Hepatocyte (in vitro differentiated cells): ENCODE measurements around the gene FSIP1.

Source experiments
- EZH2 ChIP-seq: fragments of 200-600 bp; sonication (generic); IDR thresholded peaks from 2 replicates; pipeline ENCODE4 v1.6.1; 2016; ENCODE audit warnings: antibody characterized with exemption, mild to moderate bottlenecking, borderline replicate concordance
- TF ChIP-seq, protein P1 (sequence below): fragments of 200-600 bp; sonication (generic); IDR thresholded peaks from 2 replicates; pipeline ENCODE4 v1.5.1; 2016; ENCODE audit warnings: antibody characterized with exemption, mild to moderate bottlenecking; ENCODE audit not compliant: poor library complexity

DNA sequence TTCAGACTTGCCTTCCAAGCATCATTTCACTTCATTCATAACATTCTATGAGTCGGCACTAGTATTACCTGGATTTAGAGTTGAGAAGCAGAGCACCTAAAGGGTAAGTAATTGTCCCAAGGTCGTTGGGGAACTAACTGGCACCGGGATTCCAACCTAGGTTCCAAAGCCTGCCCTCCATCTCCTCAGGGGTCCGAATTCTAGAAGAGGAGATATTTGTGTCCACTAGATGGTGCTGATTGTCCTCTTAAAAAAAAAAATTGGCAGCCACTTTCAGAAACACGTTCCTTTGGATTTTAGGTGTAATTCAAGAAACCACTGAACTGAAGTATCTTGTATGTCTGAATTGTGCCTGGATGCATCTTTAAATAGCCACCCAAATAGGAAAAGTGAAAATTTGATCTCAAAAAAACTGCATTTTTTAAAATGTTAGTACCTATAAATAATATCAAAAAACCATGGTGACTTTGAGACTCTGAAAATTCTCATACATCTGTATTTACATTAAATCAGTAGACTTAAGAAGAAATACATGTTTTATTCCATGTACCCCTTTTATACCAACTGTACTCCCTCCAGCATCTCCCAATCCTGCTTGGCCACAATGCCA lies 3.9 kb upstream of the FSIP1 start:
- TF ChIP-seq EZH2: no peak
- TF ChIP-seq, protein P1, sequence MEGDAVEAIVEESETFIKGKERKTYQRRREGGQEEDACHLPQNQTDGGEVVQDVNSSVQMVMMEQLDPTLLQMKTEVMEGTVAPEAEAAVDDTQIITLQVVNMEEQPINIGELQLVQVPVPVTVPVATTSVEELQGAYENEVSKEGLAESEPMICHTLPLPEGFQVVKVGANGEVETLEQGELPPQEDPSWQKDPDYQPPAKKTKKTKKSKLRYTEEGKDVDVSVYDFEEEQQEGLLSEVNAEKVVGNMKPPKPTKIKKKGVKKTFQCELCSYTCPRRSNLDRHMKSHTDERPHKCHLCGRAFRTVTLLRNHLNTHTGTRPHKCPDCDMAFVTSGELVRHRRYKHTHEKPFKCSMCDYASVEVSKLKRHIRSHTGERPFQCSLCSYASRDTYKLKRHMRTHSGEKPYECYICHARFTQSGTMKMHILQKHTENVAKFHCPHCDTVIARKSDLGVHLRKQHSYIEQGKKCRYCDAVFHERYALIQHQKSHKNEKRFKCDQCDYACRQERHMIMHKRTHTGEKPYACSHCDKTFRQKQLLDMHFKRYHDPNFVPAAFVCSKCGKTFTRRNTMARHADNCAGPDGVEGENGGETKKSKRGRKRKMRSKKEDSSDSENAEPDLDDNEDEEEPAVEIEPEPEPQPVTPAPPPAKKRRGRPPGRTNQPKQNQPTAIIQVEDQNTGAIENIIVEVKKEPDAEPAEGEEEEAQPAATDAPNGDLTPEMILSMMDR: peak; percentile 73
